Hepatocyte (in vitro differentiated cells): ENCODE data around the gene NOTCH1.

Source experiments
- EZH2 ChIP-seq: fragments of 200-600 bp; sonication (generic); IDR thresholded peaks from 2 replicates; pipeline ENCODE4 v1.6.1; 2016; ENCODE audit warnings: antibody characterized with exemption, mild to moderate bottlenecking, borderline replicate concordance
- EZH2phosphoT487 ChIP-seq: fragments of 200-600 bp; sonication (generic); IDR thresholded peaks from one replicate; pipeline ENCODE4 v1.6.1; 2018; ENCODE audit warnings: antibody characterized with exemption, mild to moderate bottlenecking, low read depth, moderate library complexity; ENCODE audit not compliant: unreplicated experiment, severe bottlenecking
- TF ChIP-seq, protein P1 (sequence below): fragments of 200-600 bp; sonication (generic); IDR thresholded peaks from 2 replicates; pipeline ENCODE4 v1.5.1; 2016; ENCODE audit warnings: antibody characterized with exemption, mild to moderate bottlenecking; ENCODE audit not compliant: poor library complexity

DNA sequence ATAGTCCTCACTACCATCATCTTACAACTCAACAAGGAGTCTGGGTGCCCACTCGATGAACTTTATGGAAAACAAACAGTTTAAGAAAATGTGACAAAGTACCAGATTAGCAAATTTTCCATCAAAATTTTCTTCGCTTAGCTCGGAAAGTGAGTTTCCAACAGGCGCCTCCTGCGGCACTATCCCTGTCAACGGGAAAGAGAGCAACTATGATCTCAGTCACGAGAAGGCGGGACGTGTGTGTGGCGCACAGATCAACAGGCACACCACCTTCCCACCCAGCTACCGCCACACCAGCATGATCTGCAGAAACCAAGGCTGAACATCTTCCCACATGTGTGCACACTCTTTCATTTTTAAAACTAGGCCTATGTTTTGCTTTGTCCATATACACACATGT lies 92.5 kb downstream of the NOTCH1 start:
- TF ChIP-seq EZH2 (no peak), EZH2phosphoT487 (no peak)
- TF ChIP-seq, protein P1, sequence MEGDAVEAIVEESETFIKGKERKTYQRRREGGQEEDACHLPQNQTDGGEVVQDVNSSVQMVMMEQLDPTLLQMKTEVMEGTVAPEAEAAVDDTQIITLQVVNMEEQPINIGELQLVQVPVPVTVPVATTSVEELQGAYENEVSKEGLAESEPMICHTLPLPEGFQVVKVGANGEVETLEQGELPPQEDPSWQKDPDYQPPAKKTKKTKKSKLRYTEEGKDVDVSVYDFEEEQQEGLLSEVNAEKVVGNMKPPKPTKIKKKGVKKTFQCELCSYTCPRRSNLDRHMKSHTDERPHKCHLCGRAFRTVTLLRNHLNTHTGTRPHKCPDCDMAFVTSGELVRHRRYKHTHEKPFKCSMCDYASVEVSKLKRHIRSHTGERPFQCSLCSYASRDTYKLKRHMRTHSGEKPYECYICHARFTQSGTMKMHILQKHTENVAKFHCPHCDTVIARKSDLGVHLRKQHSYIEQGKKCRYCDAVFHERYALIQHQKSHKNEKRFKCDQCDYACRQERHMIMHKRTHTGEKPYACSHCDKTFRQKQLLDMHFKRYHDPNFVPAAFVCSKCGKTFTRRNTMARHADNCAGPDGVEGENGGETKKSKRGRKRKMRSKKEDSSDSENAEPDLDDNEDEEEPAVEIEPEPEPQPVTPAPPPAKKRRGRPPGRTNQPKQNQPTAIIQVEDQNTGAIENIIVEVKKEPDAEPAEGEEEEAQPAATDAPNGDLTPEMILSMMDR, result no peak
